ENCODE results near the gene CDC73.

DNA sequence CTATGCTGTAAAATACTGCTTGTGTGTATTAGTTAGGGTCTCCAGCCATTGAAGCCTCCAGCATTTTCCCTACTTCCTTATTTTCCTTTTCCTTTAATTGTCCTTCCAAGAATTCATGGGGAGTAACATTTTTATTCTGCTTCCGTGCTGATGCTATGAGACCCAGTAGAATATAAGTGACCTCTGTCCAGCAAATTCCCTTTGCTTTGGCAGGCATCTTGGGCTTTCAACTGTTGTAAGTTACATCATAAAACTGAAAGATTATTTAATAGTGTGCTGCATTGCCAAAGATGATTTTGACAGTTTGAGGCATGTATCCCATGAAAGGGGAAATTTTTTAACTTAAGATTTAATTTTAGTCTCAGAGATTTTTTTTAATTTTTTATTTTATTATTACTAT lies 112.7 kb downstream of the CDC73 start:
- TF ChIP-seq, protein P1, sequence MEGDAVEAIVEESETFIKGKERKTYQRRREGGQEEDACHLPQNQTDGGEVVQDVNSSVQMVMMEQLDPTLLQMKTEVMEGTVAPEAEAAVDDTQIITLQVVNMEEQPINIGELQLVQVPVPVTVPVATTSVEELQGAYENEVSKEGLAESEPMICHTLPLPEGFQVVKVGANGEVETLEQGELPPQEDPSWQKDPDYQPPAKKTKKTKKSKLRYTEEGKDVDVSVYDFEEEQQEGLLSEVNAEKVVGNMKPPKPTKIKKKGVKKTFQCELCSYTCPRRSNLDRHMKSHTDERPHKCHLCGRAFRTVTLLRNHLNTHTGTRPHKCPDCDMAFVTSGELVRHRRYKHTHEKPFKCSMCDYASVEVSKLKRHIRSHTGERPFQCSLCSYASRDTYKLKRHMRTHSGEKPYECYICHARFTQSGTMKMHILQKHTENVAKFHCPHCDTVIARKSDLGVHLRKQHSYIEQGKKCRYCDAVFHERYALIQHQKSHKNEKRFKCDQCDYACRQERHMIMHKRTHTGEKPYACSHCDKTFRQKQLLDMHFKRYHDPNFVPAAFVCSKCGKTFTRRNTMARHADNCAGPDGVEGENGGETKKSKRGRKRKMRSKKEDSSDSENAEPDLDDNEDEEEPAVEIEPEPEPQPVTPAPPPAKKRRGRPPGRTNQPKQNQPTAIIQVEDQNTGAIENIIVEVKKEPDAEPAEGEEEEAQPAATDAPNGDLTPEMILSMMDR (conservative IDR thresholded peaks at IDR 0.05; ENCODE audit: low read depth, low read length): no peak
- no peak for TF ChIP-seq EZH2 (IDR thresholded peaks at IDR 0.05; ENCODE audit: low read length, unreplicated experiment)

Measured in PC-3 (cell line).